Prostate gland (tissue), 2 donors: ENCODE measurements around the gene RIMBP2.

Source experiments
- CTCF ChIP-seq, 4 experiments: fragments of 200-600 bp in 2 of 4; fragments of 450-650 bp in 2 of 4; sonication (generic) in 2 of 4; IDR thresholded peaks; 1 replicate in 3 of 4; 2 replicates in 1 of 4; pipeline ENCODE4 v1.5.1; 2016 to 2019; ENCODE audit warnings: antibody characterized with exemption in 4 of 4, mild to moderate bottlenecking in 2 of 4, moderate library complexity in 2 of 4
- POLR2A ChIP-seq: fragments of 450-650 bp; IDR thresholded peaks from one replicate; pipeline ENCODE4 v1.6.1; 2016; ENCODE audit warnings: antibody characterized with exemption, mild to moderate bottlenecking
- POLR2AphosphoS5 ChIP-seq: sonication (generic); formaldehyde crosslinking; IDR thresholded peaks from one replicate; pipeline ENCODE4 v1.6.1; 2017; ENCODE audit warnings: antibody characterized with exemption

DNA sequence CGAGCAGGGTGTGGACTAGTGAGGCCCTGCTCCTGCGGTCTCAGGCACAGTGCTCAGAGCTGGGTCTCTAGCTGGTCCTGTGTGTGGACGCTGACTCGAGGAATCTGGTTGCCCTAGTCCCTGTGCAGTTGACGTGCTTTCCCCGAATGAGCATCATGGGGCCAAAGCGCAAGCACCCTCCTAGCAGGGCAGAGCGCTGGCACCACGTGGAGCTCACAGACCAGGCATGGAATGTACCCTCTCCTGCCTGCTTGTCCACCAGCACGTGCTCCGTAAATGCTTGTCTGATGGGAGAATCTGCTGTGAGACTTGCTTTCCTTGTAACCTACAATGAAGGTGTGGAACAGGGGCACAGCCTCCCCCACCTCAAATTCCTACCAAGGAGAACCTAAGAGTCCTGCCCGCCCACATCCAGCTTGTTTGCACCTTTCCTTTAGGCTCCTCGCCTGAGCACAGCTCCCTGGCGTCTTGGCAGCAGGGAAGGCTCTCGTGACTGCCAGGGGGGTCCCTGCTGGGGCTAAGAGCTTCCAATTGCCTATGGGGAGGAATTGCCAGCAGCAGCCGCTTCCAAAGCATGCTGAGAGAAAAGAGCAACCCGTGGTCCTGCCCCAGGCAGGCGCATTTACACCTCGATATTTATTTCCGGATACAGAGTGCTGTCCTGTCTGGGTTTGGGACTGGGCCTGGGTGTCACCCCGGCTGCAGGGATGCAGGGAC lies 253.4 kb downstream of the RIMBP2 start:
- TF ChIP-seq CTCF (IDR thresholded peaks at IDR 0.05), result no peak
- no peak for TF ChIP-seq POLR2AphosphoS5
- TF ChIP-seq POLR2A, result no peak
